ENCODE results near the gene ENPP1.

ENPP1 gene

DNA sequence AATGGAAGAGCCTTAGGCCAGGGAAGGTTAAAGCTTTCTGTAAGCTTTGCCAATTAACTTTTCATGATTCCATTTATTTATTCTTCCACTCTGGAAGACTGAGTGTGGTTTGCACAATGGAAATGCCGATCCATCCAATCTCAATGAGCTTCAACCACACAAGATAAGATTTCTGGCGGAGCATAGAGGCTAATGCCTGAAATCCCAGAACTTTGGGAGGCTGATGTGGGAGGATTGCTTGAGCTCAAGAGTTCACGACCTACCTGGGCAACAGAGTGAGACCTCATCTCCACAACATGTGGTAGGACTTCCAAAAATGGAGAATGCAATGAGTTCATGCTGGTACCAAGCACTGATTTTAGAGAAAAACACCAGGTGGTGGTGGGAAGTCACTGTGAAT lies 6.2 kb downstream of the ENPP1 start:
- no peak for TF ChIP-seq POLR2A (IDR thresholded peaks at IDR 0.05; ENCODE audit: low read depth, low read length)
- no peak for TF ChIP-seq TAF1 (IDR thresholded peaks at IDR 0.05; ENCODE audit: borderline replicate concordance, low read depth, low read length)
- no peak for TF ChIP-seq POLR2AphosphoS5 (IDR thresholded peaks at IDR 0.05; ENCODE audit: low read depth, low read length)
- FAIRE-seq (no peak), DNase-seq (ENCODE audit: insufficient read length) (no peak)

DNA sequence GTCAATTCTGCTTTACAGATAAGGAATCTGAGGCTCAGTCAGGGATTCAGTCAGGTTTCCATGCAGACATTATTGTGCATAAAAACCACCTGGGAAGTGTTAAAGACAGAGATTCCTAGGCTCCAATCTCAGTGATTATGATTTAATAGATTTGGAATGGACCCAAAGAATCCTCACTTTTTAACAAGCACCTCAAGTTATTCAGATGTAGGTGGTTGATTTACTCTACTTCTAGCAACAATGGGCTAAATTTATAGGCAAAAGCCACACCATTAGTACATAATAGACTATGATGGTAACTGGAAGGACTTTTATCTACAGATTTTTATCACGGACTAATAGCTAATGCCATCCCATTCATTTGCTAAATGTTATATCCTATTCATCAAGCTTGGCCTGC lies 9.0 kb downstream of the ENPP1 start:
- TF ChIP-seq TAF1 (IDR thresholded peaks at IDR 0.05; ENCODE audit: borderline replicate concordance, low read depth, low read length) (no peak), POLR2A (IDR thresholded peaks at IDR 0.05; ENCODE audit: low read depth, low read length) (no peak), POLR2AphosphoS5 (IDR thresholded peaks at IDR 0.05; ENCODE audit: low read depth, low read length) (no peak)
- FAIRE-seq (no peak), DNase-seq (ENCODE audit: insufficient read length) (no peak)

DNA sequence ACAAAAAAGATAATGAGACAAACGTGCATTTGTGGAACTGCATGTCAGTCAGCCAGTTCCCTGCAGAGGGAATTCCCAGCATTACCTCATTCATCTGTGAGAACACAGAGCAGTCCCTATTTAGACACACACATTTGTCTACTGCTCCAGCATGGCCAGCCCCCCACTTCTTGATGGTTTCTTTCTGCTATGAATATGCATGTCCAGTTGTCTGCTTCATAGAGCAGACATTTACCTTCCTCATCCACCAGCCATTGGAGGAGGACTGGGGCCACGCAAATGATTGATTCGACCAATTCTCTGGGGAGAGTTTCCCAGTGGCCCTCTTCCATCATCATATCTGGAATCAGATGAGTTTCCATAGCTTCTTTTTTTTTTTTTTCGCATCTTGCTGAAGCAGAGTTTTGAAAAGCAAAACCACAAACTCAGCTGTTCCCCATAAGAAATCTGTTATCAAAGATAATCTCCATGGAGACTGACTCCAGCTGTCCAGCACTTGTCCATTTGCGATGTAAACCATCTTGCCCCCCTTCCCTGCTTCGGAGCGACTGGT lies 11.8 kb downstream of the ENPP1 start:
- FAIRE-seq (no peak), DNase-seq (ENCODE audit: insufficient read length) (no peak)
- no peak for TF ChIP-seq TAF1 (IDR thresholded peaks at IDR 0.05; ENCODE audit: borderline replicate concordance, low read depth, low read length)
- no peak for TF ChIP-seq POLR2AphosphoS5 (IDR thresholded peaks at IDR 0.05; ENCODE audit: low read depth, low read length)
- no peak for TF ChIP-seq POLR2A (IDR thresholded peaks at IDR 0.05; ENCODE audit: low read depth, low read length)

DNA sequence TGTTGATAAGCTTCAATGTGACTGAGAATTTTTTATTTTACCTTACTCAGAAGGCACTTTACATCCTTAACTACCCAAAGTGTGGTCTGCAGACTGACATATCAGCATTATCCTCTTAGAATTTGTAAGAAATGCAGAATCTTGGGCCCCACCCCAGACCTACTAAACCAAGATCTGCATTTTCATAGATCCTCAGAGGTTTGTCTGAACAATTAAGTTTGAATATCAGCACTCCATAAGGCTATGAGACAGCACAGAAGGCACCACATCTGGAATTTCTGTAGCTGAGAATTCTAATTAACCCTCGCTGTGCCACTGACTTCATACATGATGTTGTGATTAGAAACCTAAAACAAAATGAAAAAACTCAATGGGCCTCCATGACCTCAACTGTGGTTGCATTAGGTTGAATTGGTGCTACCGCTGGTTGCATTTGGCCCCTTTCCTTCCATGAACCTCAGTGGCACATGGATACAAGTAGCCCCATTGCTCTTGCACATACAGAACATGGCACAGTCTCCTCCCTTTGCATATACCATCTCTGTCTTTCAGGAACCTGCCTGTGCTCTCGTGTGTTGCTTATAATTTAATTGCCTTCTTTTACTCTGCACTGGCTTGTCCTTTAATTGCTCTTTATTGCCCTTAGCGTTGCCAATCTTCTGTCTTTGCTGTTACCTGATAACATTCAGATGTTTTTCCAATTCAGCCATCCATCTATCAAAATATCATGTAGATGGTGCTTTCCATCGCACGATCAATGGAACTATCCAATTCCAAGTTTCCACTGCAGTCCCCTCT lies 13.4 kb downstream of the ENPP1 start:
- FAIRE-seq (no peak), DNase-seq (ENCODE audit: insufficient read length) (no peak)
- TF ChIP-seq POLR2AphosphoS5 (IDR thresholded peaks at IDR 0.05; ENCODE audit: low read depth, low read length), result no peak
- no peak for TF ChIP-seq POLR2A (IDR thresholded peaks at IDR 0.05; ENCODE audit: low read depth, low read length)
- TF ChIP-seq TAF1 (IDR thresholded peaks at IDR 0.05; ENCODE audit: borderline replicate concordance, low read depth, low read length), result no peak

DNA sequence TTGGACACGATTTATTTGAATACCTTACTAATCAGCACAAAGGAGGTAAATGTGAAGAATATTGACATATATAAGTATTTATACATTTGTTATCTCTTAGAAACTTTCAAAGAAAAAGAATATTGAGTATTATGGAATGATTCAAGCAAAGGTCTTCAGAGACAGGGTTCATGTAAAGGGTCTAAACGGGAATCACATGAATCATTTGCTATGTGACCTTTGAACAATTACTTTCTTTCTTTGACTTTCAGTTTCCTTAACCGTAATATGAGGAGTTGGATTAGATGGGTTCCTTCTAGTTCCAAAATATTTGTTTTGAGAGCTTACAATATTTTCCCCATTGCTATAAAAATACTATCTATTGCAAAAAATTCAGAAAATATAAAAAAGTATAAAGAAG lies 14.3 kb downstream of the ENPP1 start:
- TF ChIP-seq POLR2A (IDR thresholded peaks at IDR 0.05; ENCODE audit: low read depth, low read length), result no peak
- TF ChIP-seq POLR2AphosphoS5 (IDR thresholded peaks at IDR 0.05; ENCODE audit: low read depth, low read length), result no peak
- no peak for TF ChIP-seq TAF1 (IDR thresholded peaks at IDR 0.05; ENCODE audit: borderline replicate concordance, low read depth, low read length)
- DNase-seq (ENCODE audit: insufficient read length) (no peak), FAIRE-seq (no peak)

DNA sequence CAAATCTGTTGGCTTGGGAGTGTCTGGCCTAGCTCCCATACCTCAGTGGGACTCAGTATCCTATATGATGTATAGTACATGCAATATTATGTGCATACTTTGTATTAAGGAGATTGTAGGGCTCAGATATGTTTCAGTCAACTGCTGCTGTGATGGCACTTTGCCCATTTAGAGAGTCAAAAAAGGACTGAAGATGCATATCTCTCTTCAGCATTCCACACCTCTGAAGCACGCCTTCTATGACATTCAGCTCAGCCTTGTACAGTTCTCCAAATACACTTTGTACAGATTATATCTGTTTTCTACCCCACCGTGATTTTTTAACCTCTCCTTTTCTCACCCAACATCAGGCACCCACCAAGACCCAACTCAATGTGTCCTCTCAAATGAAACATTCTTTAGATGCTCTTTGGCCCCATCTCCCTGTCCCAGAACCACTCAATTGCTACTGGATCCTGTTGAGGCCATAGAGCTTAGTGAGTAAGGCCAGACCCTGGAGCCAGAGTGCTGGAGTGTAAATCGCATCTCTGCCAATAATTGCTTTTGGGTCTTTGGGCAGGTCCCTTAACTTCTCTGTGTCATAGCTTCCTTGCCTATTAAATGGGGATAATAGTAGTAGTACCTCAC lies 15.6 kb downstream of the ENPP1 start:
- FAIRE-seq (no peak), DNase-seq (ENCODE audit: insufficient read length) (no peak)
- no peak for TF ChIP-seq POLR2A (IDR thresholded peaks at IDR 0.05; ENCODE audit: low read depth, low read length)
- TF ChIP-seq TAF1 (IDR thresholded peaks at IDR 0.05; ENCODE audit: borderline replicate concordance, low read depth, low read length), result no peak
- no peak for TF ChIP-seq POLR2AphosphoS5 (IDR thresholded peaks at IDR 0.05; ENCODE audit: low read depth, low read length)

DNA sequence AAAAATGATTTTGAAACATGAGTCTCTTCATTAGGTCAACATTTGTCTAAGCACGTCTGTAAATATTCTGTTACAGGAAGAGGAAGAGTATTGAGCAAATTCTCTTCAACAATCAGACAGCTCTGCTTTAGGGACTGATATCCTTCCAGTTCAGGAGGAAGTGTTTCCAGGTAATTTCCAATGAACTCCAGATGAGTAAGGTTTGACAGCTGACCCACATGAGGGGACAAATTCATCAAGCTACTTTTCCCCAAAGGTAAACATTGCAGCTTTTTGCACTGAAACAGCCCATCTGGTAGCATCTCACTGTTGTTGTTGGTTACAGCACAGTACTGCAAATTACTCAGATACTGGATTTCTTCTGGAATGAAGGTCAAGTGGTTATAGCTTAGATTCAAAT lies 18.1 kb downstream of the ENPP1 start:
- TF ChIP-seq POLR2AphosphoS5 (IDR thresholded peaks at IDR 0.05; ENCODE audit: low read depth, low read length), result no peak
- no peak for TF ChIP-seq POLR2A (IDR thresholded peaks at IDR 0.05; ENCODE audit: low read depth, low read length)
- TF ChIP-seq TAF1 (IDR thresholded peaks at IDR 0.05; ENCODE audit: borderline replicate concordance, low read depth, low read length), result no peak
- FAIRE-seq (no peak), DNase-seq (ENCODE audit: insufficient read length) (no peak)

DNA sequence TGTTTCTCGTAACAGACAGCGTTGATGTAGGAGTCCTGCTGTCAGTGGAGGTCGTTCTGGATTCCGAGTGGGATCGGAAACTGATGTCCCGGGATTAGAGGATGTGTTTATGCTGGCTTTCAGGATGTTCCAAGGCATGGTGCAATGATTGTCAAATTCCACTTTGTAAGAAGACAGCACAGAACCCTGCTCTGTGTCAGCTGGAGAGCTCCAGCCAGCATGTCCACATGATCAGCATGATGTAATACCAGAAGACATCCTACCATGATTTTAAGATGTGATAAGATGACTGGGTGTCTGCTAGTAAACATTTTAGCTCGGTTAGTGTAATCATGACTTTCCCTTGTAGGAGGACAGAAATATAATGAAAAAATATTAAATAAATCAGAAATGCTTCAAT lies 20.3 kb downstream of the ENPP1 start:
- TF ChIP-seq POLR2A (IDR thresholded peaks at IDR 0.05; ENCODE audit: low read depth, low read length), result no peak
- no peak for TF ChIP-seq TAF1 (IDR thresholded peaks at IDR 0.05; ENCODE audit: borderline replicate concordance, low read depth, low read length)
- TF ChIP-seq POLR2AphosphoS5 (IDR thresholded peaks at IDR 0.05; ENCODE audit: low read depth, low read length), result no peak
- FAIRE-seq (no peak), DNase-seq (ENCODE audit: insufficient read length) (no peak)

DNA sequence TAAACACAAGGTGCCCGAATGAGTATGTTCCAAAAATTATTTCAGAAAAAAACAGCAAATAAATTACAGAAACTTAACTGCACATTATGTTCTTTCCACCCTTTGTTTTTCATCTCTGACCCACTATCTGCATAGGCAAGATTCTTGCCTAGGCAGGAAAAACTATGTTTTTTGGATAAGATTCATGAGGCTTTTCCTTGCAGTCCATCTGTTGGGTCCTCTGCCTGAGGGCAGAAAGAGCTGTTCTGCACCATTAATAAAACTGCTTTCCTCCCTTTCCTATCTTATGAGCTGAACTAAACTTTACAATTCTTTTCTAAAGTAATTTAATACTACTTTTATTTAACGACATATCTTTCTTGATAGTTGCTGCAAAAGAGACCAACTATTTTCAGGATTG lies 21.1 kb downstream of the ENPP1 start:
- TF ChIP-seq POLR2AphosphoS5 (IDR thresholded peaks at IDR 0.05; ENCODE audit: low read depth, low read length) (no peak), POLR2A (IDR thresholded peaks at IDR 0.05; ENCODE audit: low read depth, low read length) (no peak), TAF1 (IDR thresholded peaks at IDR 0.05; ENCODE audit: borderline replicate concordance, low read depth, low read length) (no peak)

DNA sequence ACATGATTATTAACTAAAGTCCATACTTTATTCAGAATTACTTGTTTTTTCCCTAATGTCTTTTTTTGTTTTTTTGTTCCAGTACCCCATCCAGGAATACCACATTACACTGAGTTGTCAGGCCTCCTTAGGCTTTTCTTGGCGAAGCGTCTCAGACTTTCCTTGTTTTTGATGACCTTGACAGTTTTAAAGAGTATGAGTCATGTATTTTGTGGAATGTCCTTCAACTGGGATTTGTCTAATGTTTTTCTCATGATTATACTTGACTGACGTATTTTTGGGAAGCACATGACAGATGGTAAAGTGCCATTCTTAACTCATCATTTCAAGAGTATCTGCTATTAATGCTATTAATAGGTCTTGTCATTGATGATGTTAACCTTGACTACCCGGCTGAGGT lies 23.6 kb downstream of the ENPP1 start:
- FAIRE-seq, result no peak
- no peak for DNase-seq (ENCODE audit: insufficient read length)
- TF ChIP-seq TAF1 (IDR thresholded peaks at IDR 0.05; ENCODE audit: borderline replicate concordance, low read depth, low read length), result no peak
- no peak for TF ChIP-seq POLR2A (IDR thresholded peaks at IDR 0.05; ENCODE audit: low read depth, low read length)
- TF ChIP-seq POLR2AphosphoS5 (IDR thresholded peaks at IDR 0.05; ENCODE audit: low read depth, low read length), result no peak

More for the DNA sequence above, 21.1 kb downstream of the ENPP1 start:
- FAIRE-seq (no peak), DNase-seq (ENCODE audit: insufficient read length) (no peak)

DNA sequence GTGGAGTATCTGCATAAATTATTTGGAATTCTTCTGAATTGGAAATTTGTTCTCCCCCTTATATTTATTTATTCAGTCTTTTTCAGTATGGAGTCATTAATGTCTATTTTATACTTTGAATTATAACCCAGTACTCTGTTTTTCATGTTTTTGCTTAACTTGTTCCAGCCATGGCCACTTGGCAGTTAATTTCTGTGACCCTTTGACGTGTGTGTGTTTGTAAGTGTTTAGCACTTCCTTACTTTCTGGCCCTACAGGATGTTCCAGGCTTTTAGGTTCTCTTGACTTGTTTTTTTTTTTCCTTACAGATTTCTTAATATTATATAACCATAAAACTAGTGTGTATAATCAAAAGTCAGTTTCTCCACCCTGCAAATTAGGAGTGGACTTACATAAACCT lies 24.1 kb downstream of the ENPP1 start:
- DNase-seq (ENCODE audit: insufficient read length) (no peak), FAIRE-seq (no peak)
- TF ChIP-seq POLR2AphosphoS5 (IDR thresholded peaks at IDR 0.05; ENCODE audit: low read depth, low read length), result no peak
- TF ChIP-seq POLR2A (IDR thresholded peaks at IDR 0.05; ENCODE audit: low read depth, low read length), result no peak
- no peak for TF ChIP-seq TAF1 (IDR thresholded peaks at IDR 0.05; ENCODE audit: borderline replicate concordance, low read depth, low read length)

DNA sequence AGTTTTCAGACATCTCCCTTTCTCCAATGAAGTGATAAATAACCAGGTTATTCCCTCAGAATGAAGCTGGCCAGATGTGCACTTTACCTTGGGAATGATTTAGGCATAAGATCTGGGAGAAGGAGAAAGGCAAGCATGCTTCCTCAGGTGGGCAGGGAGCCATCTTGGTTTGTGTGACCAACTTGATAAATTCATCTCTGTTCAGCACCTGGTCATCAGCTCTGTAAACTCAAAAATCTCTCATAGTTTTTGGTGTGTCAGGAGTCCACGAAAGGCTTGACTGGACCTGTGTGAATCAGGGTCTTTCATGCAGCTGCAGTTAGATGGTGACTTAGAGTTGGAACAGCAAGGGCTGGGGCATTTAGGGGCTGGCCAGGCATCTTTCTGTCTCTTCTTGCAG lies 24.5 kb downstream of the ENPP1 start:
- TF ChIP-seq POLR2A (IDR thresholded peaks at IDR 0.05; ENCODE audit: low read depth, low read length), result no peak
- TF ChIP-seq TAF1 (IDR thresholded peaks at IDR 0.05; ENCODE audit: borderline replicate concordance, low read depth, low read length), result no peak
- TF ChIP-seq POLR2AphosphoS5 (IDR thresholded peaks at IDR 0.05; ENCODE audit: low read depth, low read length), result no peak
- FAIRE-seq (no peak), DNase-seq (ENCODE audit: insufficient read length) (no peak)

All from GM12892 (cell line).